IMR-90 (cell line): ENCODE measurements around the gene PLD4. TPM values are rescaled to one million over a fixed set of nuclear protein-coding genes. Genes with fewer than 3 reads are reported as not detected.
"Not testable (repeated sequence)": the region's sequence is repeated elsewhere in the genome, so short reads cannot be mapped to it uniquely, and the experiment has no call there.

ENCODE experiments used
- ATAC-seq: fragments of 200-7000 bp; cut with Tn5 transposase; 2 replicates; pipeline ENCODE4 v1.9.1; 2020; ENCODE audit warnings: low read depth, mild to moderate bottlenecking, moderate library complexity
- BruUV-seq: library from RNA; stranded (reverse); fragments of 400-500 nt; replicated peaks from 2 replicates; lab custom pipeline; 2021; lab: Mats Ljungman, UMichigan
- CTCF ChIA-PET: fragments of 300-600 bp; formaldehyde crosslinking; extraction: SDS; loops from one replicate; lab custom pipeline; 2021; ENCODE audit warnings: antibody characterized with exemption; lab: Yijun Ruan, JAX
- POLR2A ChIA-PET: fragments of 300-600 bp; sonication (Branson Sonifier 250); formaldehyde crosslinking; loops from one replicate; lab custom pipeline; 2022; ENCODE audit warnings: antibody characterized with exemption; ENCODE audit not compliant: unreplicated experiment; lab: Charles Lee
- DNase-seq: peaks from one replicate; pipeline ENCODE4 v3.0.0; 2013
- H2AFZ ChIP-seq: replicated peaks from 2 replicates; pipeline ENCODE3; 2013; ENCODE audit warnings: low read length, mild to moderate bottlenecking; ENCODE audit not compliant: poor library complexity
- H2AK5ac ChIP-seq: 2 replicates; pipeline ENCODE4 v1.6.1; 2013; ENCODE audit warnings: low read depth, low read length, inconsistent platforms
- H2AK9ac ChIP-seq: replicated peaks from 2 replicates; pipeline ENCODE3; 2013; ENCODE audit warnings: mild to moderate bottlenecking, low read depth, low read length, moderate library complexity; ENCODE audit not compliant: poor library complexity
- H2BK120ac ChIP-seq: 2 replicates; pipeline ENCODE4 v1.6.1; 2013; ENCODE audit warnings: low read depth, low read length, inconsistent platforms
- H2BK15ac ChIP-seq: 3 replicates; pipeline ENCODE4 v1.6.1; 2013; ENCODE audit warnings: low read depth, low read length, inconsistent platforms
- H2BK20ac ChIP-seq: 2 replicates; pipeline ENCODE4 v1.6.1; 2013; ENCODE audit warnings: low read depth, mild to moderate bottlenecking, inconsistent platforms, low read length, moderate library complexity
- H2BK5ac ChIP-seq: 2 replicates; pipeline ENCODE4 v1.6.1; 2013; ENCODE audit warnings: mild to moderate bottlenecking, low read depth, low read length, inconsistent platforms; ENCODE audit not compliant: poor library complexity, severe bottlenecking
- H3K14ac ChIP-seq: replicated peaks from 2 replicates; pipeline ENCODE4 v1.6.1; 2013; ENCODE audit warnings: low read depth, low read length, inconsistent platforms
- H3K18ac ChIP-seq: 2 replicates; pipeline ENCODE4 v1.6.1; 2013; ENCODE audit warnings: low read depth, low read length, control low read depth
- H3K23ac ChIP-seq: 2 replicates; pipeline ENCODE4 v1.6.1; 2013; ENCODE audit warnings: low read depth, low read length, inconsistent platforms
- H3K27ac ChIP-seq: 2 replicates; pipeline ENCODE4 v1.5.1; 2013; ENCODE audit warnings: mild to moderate bottlenecking, control low read depth, low read length; ENCODE audit not compliant: insufficient read depth
- H3K27me3 ChIP-seq: 2 replicates; pipeline ENCODE4 v1.6.1; 2013; ENCODE audit warnings: low read length; ENCODE audit not compliant: control insufficient read depth, insufficient read depth
- H3K36me3 ChIP-seq: 2 replicates; pipeline ENCODE4 v1.6.1; 2013; ENCODE audit warnings: low read length, mixed read lengths; ENCODE audit not compliant: control insufficient read depth, insufficient read depth
- H3K4ac ChIP-seq: 2 replicates; pipeline ENCODE4 v1.6.1; 2013; ENCODE audit warnings: low read depth, low read length, inconsistent platforms
- H3K4me1 ChIP-seq: 2 replicates; pipeline ENCODE4 v1.6.1; 2013; ENCODE audit warnings: low read length, mixed read lengths; ENCODE audit not compliant: control insufficient read depth, insufficient read depth
- H3K4me2 ChIP-seq: 2 replicates; pipeline ENCODE4 v1.6.1; 2013; ENCODE audit warnings: low read depth, mild to moderate bottlenecking, control low read depth, low read length, moderate library complexity
- H3K4me3 ChIP-seq: 2 replicates; pipeline ENCODE4 v1.5.1; 2013; ENCODE audit warnings: low read depth, mild to moderate bottlenecking, control low read depth, low read length, moderate library complexity; ENCODE audit not compliant: insufficient read depth
- H3K56ac ChIP-seq: 2 replicates; pipeline ENCODE4 v1.6.1; 2013; ENCODE audit warnings: low read length, inconsistent platforms; ENCODE audit not compliant: insufficient read depth; ENCODE audit errors: extremely low read depth
- H3K79me1 ChIP-seq, 2 experiments: 2 replicates each; pipeline ENCODE4 v1.6.1; 2013; ENCODE audit warnings: low read length in 2 of 2, inconsistent platforms in 1 of 2, low read depth in 1 of 2
- H3K9ac ChIP-seq: 2 replicates; pipeline ENCODE4 v1.6.1; 2013; ENCODE audit warnings: low read depth, low read length, control low read depth
- H3K9me1 ChIP-seq: 2 replicates; pipeline ENCODE4 v1.6.1; 2013; ENCODE audit warnings: low read length, inconsistent platforms; ENCODE audit not compliant: insufficient read depth
- H3K9me3 ChIP-seq: 2 replicates; pipeline ENCODE4 v1.6.1; 2013; ENCODE audit warnings: low read length; ENCODE audit not compliant: control insufficient read depth, insufficient read depth
- H4K20me1 ChIP-seq: 2 replicates; pipeline ENCODE4 v1.6.1; 2013; ENCODE audit warnings: low read length, inconsistent platforms; ENCODE audit not compliant: insufficient read depth
- H4K5ac ChIP-seq: 2 replicates; pipeline ENCODE4 v1.6.1; 2013; ENCODE audit warnings: mild to moderate bottlenecking, low read depth, low read length, control low read depth
- H4K8ac ChIP-seq, 2 experiments: 2 replicates each; pipeline ENCODE4 v1.6.1; 2013; ENCODE audit warnings: low read depth in 2 of 2, low read length in 2 of 2, control low read depth in 1 of 2, inconsistent platforms in 1 of 2
- H4K91ac ChIP-seq: 2 replicates; pipeline ENCODE4 v1.6.1; 2013; ENCODE audit warnings: low read depth, low read length, inconsistent platforms; ENCODE audit not compliant: insufficient read depth
- WGBS, 2 experiments: methylation state at CpG; one replicate each; pipeline versions ENCODE4 v1.1.5 to v1.1.7; 2013; ENCODE audit warnings: missing lambda C conversion rate in 2 of 2; ENCODE audit not compliant: insufficient read length in 1 of 2; ENCODE audit errors: extremely low coverage in 2 of 2; 5-methylcytosine and 5-hydroxymethylcytosine counted together
- dilution Hi-C: fragments of 300-500 bp; cut with HindIII; formaldehyde crosslinking; loops from one replicate; pipeline ENCODE4 v1.14.3; 2018; ENCODE audit warnings: low sequenced_read_pairs; ENCODE audit not compliant: unreplicated experiment
- in situ Hi-C: fragments of 300-500 bp; cut with MboI; formaldehyde crosslinking; loops from 3 replicates; pipeline ENCODE4 v1.14.3; 2019; ENCODE audit warnings: low sequenced_read_pairs, inconsistent platforms, mixed read lengths
- intact Hi-C: fragments of 100-400 bp; cut with micrococcal nuclease; formaldehyde crosslinking; loops from 2 replicates; pipeline ENCODE4 v1.10.0; 2022
- polyA plus RNA-seq, 3 experiments: library from polyadenylated mRNA; depleted of rRNA; stranded (reverse); fragments of >200 nt; gene quantifications; 2 replicates each; pipeline ENCODE4 v1.2.3, GENCODE V29; 2012; ENCODE audit warnings: low replicate concordance in 1 of 3
- total RNA-seq: library from RNA; depleted of rRNA; stranded (reverse); fragments of >200 nt; gene quantifications from 2 replicates; pipeline ENCODE4 v1.2.3, GENCODE V29; 2012

The PLD4 gene
- total and polyA plus RNA-seq, 2 of the 4 experiments (the other 2 are of a cell fraction), result 0.05 TPM; not detected in 1

DNA sequence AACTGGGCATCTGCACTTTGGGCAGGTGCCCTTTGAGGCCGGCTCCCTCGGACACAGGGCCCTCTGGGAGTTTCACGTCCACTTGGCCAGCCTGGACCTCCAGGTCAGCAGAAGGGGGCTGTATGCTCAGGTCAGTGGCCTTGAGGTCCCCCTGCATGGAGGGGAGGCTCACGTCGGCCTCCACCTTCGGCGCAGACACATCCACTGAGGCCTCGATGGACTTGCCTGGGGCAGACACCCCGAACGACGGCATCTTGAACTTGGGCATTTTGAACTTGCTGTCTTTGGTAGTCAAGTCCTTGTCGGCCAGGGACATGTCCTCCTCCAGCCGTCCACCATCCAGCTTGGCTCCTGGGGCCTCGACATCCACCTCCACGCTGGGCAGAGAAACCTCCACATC is 26.0 kb downstream of the PLD4 start:
- H3K18ac ChIP-seq, H2AK5ac ChIP-seq, H3K79me1 ChIP-seq, H2BK5ac ChIP-seq, H3K36me3 ChIP-seq, H3K9ac ChIP-seq, H2BK120ac ChIP-seq, intact Hi-C loops, CTCF ChIA-PET, H3K4me2 ChIP-seq, H3K4me3 ChIP-seq, H3K27ac ChIP-seq, dilution Hi-C loops, H3K9me1 ChIP-seq, DNase-seq, ATAC-seq, H2BK20ac ChIP-seq, H3K56ac ChIP-seq, H3K23ac ChIP-seq, H3K14ac ChIP-seq, POLR2A ChIA-PET, H2AK9ac ChIP-seq, H4K5ac ChIP-seq, in situ Hi-C loops, H2AFZ ChIP-seq, H2BK15ac ChIP-seq, H3K4ac ChIP-seq, H3K9me3 ChIP-seq, BruUV-seq, H3K4me1 ChIP-seq, H4K20me1 ChIP-seq, H4K8ac ChIP-seq, H4K91ac ChIP-seq, H3K27me3 ChIP-seq: not testable (repeated sequence)
- WGBS, 2 experiments, result no CpG with 5 or more reads among the region's 15 CpGs

DNA sequence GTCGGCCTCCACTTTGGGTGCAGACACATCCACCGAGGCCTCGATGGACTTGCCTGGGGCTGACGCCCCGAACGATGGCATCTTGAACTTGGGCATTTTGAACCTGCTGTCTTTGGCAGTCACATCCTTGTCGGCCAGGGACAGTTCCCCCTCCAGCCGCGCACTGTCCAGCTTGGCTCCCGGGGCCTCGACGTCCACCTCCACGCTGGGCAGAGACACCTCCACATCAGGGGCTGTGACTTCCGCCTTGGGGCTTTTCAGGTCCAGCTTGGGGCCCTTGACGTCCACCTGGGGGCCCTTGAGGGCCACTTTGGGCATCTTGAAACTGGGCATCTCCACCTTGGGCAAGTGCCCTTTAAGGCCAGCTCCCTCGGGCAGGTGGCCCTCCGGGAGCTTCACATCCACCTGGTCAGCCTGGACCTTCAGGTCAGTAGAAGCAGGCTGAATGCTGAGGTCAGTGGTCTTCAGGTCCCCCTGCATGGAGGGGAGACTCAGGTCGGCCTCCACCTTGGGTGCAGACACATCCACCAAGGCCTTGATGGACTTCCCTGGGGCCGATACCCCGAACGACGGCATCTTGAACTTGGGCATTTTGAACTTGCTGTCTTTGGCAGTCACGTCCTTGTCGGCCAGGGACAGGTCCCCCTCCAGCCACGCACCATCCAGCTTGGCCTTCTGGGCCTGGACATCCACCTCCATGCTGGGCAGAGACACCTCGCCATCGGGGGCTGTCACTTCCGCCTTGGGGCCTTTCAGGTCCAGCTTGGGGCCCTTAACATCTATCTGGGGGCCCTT is 27.4 kb downstream of the PLD4 start:
- H3K27ac ChIP-seq, H3K4me2 ChIP-seq, H3K9ac ChIP-seq, H3K4me1 ChIP-seq, H3K4me3 ChIP-seq, H3K18ac ChIP-seq, H2AK5ac ChIP-seq, H2BK20ac ChIP-seq, H2BK120ac ChIP-seq, H4K8ac ChIP-seq, H4K5ac ChIP-seq, H2BK5ac ChIP-seq, H4K91ac ChIP-seq, H2BK15ac ChIP-seq, BruUV-seq, H4K20me1 ChIP-seq, POLR2A ChIA-PET, H3K14ac ChIP-seq, ATAC-seq, H3K23ac ChIP-seq, H2AFZ ChIP-seq, H3K56ac ChIP-seq, H3K4ac ChIP-seq, CTCF ChIA-PET, H3K79me1 ChIP-seq, in situ Hi-C loops, H3K9me1 ChIP-seq, H3K36me3 ChIP-seq, intact Hi-C loops, DNase-seq, H2AK9ac ChIP-seq, H3K27me3 ChIP-seq, dilution Hi-C loops, H3K9me3 ChIP-seq: not testable (repeated sequence)
- WGBS, 2 experiments, result 77% methylated on average over 16 of the region's 28 CpGs; no CpG with 5 or more reads in 1 of the 2 experiments
